ENCODE results near the gene CHRNA10. TPM values are rescaled to one million over a fixed set of nuclear protein-coding genes. Genes with fewer than 3 reads are reported as not detected.

CHRNA10 gene
- total RNA-seq, 2 experiments from 2014 or later = 3.0 to 3.1 TPM

DNA sequence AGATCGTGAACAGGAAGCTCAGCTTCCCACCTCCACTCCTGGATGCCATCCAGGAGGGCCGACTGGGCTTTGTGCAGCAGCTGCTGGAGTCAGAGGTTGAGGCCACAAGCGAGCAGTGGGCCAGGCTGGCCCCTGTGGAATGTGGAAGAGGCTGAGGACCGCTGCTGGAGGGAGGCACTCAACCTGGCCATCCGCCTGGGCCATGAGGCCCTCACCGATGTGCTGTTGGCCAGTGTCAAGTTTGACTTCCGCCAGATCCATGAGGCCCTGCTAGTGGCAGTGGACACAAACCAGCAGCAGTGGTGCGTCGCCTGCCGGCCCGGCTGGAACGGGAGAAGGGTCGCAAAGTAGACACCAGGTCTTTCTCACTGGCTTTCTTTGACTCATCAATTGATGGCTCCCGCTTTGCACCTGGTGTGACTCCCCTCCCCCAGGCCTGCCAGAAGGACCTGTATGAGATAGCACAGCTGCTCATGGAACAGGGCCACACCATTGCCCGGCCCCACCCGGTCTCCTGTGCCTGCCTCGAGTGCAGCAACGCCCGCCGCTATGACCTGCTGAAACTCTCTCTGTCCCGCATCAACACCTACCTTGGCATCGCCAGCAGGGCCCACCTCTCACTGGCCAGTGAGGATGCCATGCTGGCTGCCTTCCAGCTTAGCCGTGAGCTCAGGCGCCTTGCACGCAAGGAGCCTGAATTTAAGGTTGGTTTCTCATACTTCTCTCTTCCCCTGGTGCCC is 54.3 kb downstream of the CHRNA10 start:
- CTCF ChIA-PET = no interaction called here
- DNase-seq = no peak
- Mint-ChIP-seq H3K36me3 (ENCODE audit: low read depth) (no peaks in the 10 kb centered on the region), H3K9me3 (peaks cover 3% of the 10 kb centered on the region), H3K4me3 (no peak overlapping the region), H3K4me1 (peaks cover 14% of the 10 kb centered on the region), H3K27me3 (no peaks in the 10 kb centered on the region), H3K27ac (no peak overlapping the region)
- POLR2A ChIA-PET = no interaction called here

DNA sequence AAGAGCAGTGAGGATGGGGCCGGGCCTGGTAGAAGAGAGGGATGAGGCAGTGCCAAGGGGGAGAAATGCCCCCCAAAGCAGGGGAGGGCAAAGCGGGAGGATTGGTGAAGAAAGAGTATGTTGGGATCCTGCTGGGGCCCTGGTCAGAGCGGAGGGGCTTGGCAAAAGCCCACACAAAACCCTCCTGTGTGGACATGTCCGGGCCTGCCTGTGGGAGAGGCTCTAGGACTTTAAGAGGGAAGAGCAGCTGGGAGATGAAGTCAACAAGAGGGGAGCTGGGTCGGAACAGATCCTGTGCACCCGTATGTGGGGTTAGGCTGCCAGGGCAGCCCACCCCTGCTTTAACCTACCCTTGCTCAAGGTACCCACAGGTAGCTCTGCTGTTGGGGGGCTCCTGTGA is 55.2 kb downstream of the CHRNA10 start:
- POLR2A ChIA-PET = no interaction called here

More for the DNA sequence above, 55.2 kb downstream of the CHRNA10 start:
- H3K27ac Mint-ChIP-seq = no peak overlapping the region
- CTCF ChIA-PET = no interaction called here
- H3K36me3 Mint-ChIP-seq (ENCODE audit: low read depth) = no peaks in the 10 kb centered on the region
- H3K4me1 Mint-ChIP-seq = peaks cover 14% of the 10 kb centered on the region
- peaks cover 3% of the 10 kb centered on the region for H3K9me3 Mint-ChIP-seq
- peaks cover 2% of the 10 kb centered on the region for H3K27me3 Mint-ChIP-seq
- no peak for DNase-seq
- H3K4me3 Mint-ChIP-seq = no peak overlapping the region

Other genes starting within 250 kb of the CHRNA10 start
- gene ART5, start 29.4 kb downstream of the CHRNA10 start, total RNA-seq = not detected
- gene ART1, start 26.3 kb downstream of the CHRNA10 start, total RNA-seq = not detected
- gene NUP98, start 126.2 kb upstream of the CHRNA10 start, total RNA-seq = 100 to 1,000 TPM in 1 of 2 experiments, 10 to 100 TPM in 1; 94.7 to 116 TPM
- 10 to 100 TPM; 30.0 to 30.9 TPM for gene PGAP2, start 137.2 kb upstream of the CHRNA10 start, total RNA-seq
- 100 to 1,000 TPM; 158 to 172 TPM for gene RHOG, start 169.6 kb upstream of the CHRNA10 start, total RNA-seq
- gene STIM1, start 184.3 kb upstream of the CHRNA10 start, total RNA-seq = 100 to 1,000 TPM; 103 to 108 TPM